Cardiac muscle cell (in vitro differentiated cells and primary cell): ENCODE data around the gene SLC35E2B. TPM values are rescaled to one million over a fixed set of nuclear protein-coding genes. Genes with fewer than 3 reads are reported as not detected.
"Not testable (repeated sequence)": the region's sequence is repeated elsewhere in the genome, so short reads cannot be mapped to it uniquely, and the experiment has no call there.

ENCODE experiments used
- DNase-seq, 2 donors: peaks; one replicate each; pipeline versions ENCODE4 v3.0.0 to v3.0.0-alpha.2; 2010 to 2017; ENCODE audit warnings: low read depth in 1 of 2, low spot score in 1 of 2
- H3K27ac ChIP-seq: fragments of 200-600 bp; sonication (generic); 2 replicates; pipeline ENCODE4 v1.5.1; 2016
- H3K27me3 ChIP-seq: fragments of 200-600 bp; sonication (generic); 2 replicates; pipeline ENCODE4 v1.6.0; 2016; ENCODE audit warnings: control low read depth
- H3K36me3 ChIP-seq: fragments of 200-600 bp; sonication (generic); 2 replicates; pipeline ENCODE4 v1.5.1; 2016; ENCODE audit warnings: control low read depth
- H3K4me1 ChIP-seq: fragments of 200-600 bp; sonication (generic); 2 replicates; pipeline ENCODE4 v1.8.1; 2017; ENCODE audit warnings: low read depth, mild to moderate bottlenecking, mixed run types
- H3K4me3 ChIP-seq: fragments of 200-600 bp; sonication (generic); 2 replicates; pipeline ENCODE4 v1.5.1; 2016; ENCODE audit warnings: mild to moderate bottlenecking
- H3K9me3 ChIP-seq: fragments of 200-600 bp; sonication (generic); 2 replicates; pipeline ENCODE4 v1.5.1; 2017; ENCODE audit warnings: low read depth, mild to moderate bottlenecking, control low read depth
- polyA plus RNA-seq: library from polyadenylated mRNA; unstranded; fragments of >200 nt; fragmentation: Nextera tagmentation; extraction: Ambion mirVana; gene quantifications from 2 replicates; pipeline ENCODE4 v1.2.1, GENCODE V29; 2016
- total RNA-seq: library from RNA; depleted of rRNA; stranded (reverse); fragments of >200 nt; gene quantifications from 2 replicates; pipeline ENCODE4 v1.2.3, GENCODE V29; 2016
- TF ChIP-seq, protein P1 (sequence below): IDR thresholded peaks from 2 replicates; pipeline ENCODE4 v1.5.1; 2012; ENCODE audit warnings: low read depth, mild to moderate bottlenecking, low read length

Gene SLC35E2B
- total and polyA plus RNA-seq, 2 experiments from 2014 or later = 30.7 to 74.6 TPM

DNA sequence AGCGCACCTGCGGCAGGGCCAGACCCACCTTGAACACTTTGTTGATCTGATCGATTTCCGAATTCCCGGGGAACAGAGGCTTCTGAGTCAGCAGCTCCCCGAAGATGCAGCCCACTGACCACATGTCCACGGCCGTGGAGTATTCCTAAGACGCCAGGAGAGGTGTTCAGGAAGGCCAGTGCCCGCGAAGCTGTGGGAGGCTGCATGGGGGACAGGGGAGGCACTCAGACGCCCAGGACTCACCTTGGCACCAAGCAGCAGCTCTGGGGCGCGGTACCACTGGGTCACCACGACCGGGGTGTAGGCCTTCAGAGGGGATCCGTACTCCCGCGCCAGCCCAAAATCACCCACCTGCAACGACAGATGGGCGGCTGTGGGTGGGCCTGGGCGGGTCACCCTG lies 11.2 kb upstream of the SLC35E2B start:
- TF ChIP-seq, protein P1, sequence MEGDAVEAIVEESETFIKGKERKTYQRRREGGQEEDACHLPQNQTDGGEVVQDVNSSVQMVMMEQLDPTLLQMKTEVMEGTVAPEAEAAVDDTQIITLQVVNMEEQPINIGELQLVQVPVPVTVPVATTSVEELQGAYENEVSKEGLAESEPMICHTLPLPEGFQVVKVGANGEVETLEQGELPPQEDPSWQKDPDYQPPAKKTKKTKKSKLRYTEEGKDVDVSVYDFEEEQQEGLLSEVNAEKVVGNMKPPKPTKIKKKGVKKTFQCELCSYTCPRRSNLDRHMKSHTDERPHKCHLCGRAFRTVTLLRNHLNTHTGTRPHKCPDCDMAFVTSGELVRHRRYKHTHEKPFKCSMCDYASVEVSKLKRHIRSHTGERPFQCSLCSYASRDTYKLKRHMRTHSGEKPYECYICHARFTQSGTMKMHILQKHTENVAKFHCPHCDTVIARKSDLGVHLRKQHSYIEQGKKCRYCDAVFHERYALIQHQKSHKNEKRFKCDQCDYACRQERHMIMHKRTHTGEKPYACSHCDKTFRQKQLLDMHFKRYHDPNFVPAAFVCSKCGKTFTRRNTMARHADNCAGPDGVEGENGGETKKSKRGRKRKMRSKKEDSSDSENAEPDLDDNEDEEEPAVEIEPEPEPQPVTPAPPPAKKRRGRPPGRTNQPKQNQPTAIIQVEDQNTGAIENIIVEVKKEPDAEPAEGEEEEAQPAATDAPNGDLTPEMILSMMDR = no peak
- H3K4me3 ChIP-seq = no peak overlapping the region
- H3K9me3 ChIP-seq = no peaks in the 10 kb centered on the region
- H3K27ac ChIP-seq = no peak overlapping the region
- H3K36me3 ChIP-seq = no peaks in the 10 kb centered on the region
- no peaks in the 10 kb centered on the region for H3K4me1 ChIP-seq
- no peaks in the 10 kb centered on the region for H3K27me3 ChIP-seq
- DNase-seq = no peak

- not testable (repeated sequence) for H3K9me3 ChIP-seq, H3K27me3 ChIP-seq, H3K27ac ChIP-seq, H3K4me1 ChIP-seq, DNase-seq, H3K4me3 ChIP-seq, H3K36me3 ChIP-seq
These were observed 9.9 kb upstream of the SLC35E2B start for GRCh38 chr1:1702506-1702905.

- H3K27ac ChIP-seq, H3K27me3 ChIP-seq, H3K9me3 ChIP-seq, H3K36me3 ChIP-seq, DNase-seq, H3K4me3 ChIP-seq, H3K4me1 ChIP-seq: not testable (repeated sequence)
These were observed 8.0 kb upstream of the SLC35E2B start for GRCh38 chr1:1700557-1700956.

GRCh38 chr1:1700067-1700466 lies 7.5 kb upstream of the SLC35E2B start:
- not testable (repeated sequence) for H3K4me1 ChIP-seq, H3K27ac ChIP-seq, DNase-seq, H3K4me3 ChIP-seq, H3K9me3 ChIP-seq, H3K36me3 ChIP-seq, H3K27me3 ChIP-seq

DNA sequence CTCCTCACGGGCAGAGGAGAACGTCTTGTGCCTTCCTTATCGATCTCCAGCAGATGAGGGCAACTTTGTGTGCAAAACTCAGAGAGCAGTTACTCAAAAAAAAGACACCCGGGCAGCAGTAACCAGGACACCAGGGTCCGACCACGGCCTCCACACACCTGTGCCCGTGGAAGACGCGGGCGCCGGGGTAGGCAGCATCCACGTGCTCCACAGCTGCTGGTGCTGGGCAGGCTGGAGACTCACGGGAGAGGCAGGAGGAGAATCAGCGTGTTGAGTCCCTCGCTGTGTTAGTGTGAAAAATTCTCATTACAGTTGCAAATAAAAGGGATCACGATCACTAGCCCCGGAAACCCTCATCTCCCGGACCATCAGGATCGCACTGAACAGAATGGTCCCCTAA lies 6.5 kb upstream of the SLC35E2B start:
- H3K9me3 ChIP-seq, H3K27ac ChIP-seq, H3K36me3 ChIP-seq, H3K4me3 ChIP-seq, H3K27me3 ChIP-seq, H3K4me1 ChIP-seq, DNase-seq: not testable (repeated sequence)

DNA sequence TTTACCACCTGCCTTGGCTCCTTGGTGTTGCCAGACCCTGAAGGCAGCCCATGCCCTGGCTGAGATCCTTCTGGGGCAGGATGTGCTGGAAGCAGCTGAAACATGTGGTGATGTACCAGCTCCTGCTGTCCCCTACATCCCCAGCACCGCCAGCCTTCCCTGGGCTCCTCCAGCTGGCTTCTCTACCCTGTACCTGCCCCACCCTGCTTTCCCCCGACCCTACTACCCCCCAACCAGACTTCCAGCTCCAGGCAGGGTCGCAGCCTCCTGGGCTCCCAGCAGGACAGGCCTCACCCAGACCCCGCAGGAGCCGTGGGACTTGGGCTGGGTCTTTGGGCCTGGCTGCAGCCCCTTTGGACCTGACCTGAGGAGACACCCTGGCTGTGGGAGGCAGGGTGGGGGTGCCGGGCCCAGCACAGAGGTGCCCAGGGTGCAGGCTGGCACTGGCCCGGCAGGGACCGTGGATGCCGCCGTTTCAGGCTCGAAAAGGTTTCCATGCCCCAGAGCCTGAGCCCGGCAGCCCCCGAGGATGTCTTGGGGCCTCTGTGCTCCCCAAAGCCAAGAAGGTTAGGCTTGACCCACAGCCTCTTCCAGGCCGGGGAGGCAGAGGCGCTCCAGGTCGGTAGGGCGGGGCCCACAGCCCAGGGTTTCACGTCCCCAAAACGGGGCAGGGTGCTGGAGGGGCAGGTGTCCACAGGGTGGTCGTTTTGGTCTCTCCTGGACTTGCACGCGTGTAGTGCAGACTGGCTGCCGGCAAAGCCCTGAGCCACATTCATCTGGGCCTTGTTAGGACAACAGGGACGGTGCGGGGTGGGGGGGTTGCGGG lies 5.0 kb upstream of the SLC35E2B start:
- H3K4me3 ChIP-seq, H3K27ac ChIP-seq, H3K36me3 ChIP-seq, H3K27me3 ChIP-seq, DNase-seq, H3K4me1 ChIP-seq, H3K9me3 ChIP-seq: not testable (repeated sequence)

DNA sequence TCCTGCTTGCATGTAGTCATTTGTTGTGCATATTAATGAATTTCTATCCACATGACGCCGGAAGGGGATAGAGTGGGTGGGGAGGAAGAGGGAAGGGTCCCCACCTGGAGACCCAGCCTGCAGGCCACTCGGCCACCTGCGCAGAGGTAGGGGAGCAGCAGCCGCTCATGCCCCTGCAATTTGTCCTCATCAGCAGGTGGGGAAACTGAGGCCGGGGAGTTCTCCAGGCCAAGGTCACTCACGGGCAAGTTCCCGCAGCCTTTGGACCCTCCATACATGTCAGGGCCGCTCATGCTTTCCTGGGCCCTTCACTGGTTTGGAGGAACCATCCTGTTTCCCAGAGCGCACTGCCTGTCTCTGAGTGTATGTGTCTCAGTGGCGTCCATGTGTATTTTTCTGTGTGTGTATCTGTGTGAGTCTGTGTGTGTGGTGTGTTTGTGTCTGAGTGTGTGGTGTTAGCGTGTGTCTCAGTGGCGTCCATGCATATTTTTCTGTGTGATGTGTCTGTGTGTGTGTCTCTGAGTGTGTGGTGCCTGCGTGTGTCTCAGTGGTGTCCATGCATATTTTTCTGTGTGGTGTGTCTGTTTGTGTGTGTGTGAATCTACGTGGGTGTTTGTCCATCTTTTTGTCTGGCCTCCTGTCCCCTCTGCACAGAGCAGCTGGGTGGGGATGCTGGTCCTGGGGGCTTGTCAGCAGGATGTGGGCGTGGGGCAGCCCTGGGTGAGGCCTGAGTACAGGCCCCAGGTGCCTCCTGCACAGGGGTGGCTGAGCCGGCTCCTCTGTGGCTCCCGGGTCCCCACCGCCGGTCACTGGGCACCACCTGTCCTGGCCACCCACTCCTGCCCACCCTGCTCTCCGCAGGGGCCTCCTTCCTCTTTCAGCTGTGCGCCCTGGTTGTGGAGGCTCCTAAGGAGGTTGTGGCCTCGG lies 4.1 kb upstream of the SLC35E2B start:
- not testable (repeated sequence) for H3K9me3 ChIP-seq, DNase-seq, H3K27me3 ChIP-seq, H3K4me1 ChIP-seq, H3K27ac ChIP-seq, H3K36me3 ChIP-seq, H3K4me3 ChIP-seq

DNA sequence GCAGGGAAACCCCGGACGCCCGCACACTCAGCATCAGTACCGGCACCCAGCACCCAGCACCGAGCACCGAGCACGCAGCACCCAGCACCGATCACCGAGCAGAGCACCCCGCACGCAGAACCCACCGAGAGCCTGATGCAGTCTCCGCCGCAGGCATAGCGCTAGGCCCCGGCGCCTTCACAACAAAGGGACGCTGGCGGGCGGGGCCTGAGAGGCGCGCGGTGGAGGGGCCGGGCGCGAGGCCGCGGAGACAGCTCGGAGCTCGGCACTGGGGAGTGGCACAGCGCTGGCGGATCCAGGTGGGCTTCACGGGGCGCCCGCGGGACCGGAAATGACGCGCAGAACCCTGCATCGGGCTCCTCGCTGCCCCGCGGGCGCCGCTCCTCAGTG lies 276 bp downstream of the SLC35E2B start:
- H3K9me3 ChIP-seq, H3K27me3 ChIP-seq: not testable (repeated sequence)
- DNase-seq = peak; percentile 75 to 82

DNA sequence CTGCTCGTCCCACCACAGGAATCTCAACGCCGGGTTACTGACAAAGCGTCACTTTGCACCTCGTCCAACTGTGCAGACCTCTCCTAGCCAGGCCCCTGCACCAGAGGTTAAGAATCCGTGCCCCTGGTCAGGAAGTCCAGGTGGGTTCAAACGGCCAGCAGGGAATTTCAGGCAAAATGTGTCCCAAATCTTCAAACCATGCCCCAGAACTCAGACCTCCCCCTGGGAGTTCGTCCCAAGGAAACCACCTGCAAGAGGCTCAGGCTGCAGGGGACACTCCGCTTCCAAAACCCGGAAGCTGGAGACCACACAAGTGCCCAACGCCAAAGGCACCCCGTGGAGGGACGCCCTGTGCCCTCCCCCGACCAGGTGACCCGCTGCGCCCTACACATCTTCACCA lies 1.2 kb downstream of the SLC35E2B start:
- H3K4me3 ChIP-seq, H3K27me3 ChIP-seq, H3K36me3 ChIP-seq, H3K27ac ChIP-seq, H3K9me3 ChIP-seq, DNase-seq, H3K4me1 ChIP-seq: not testable (repeated sequence)

More for the DNA sequence above, 276 bp downstream of the SLC35E2B start:
- not testable (repeated sequence) for H3K4me1 ChIP-seq, H3K36me3 ChIP-seq
- Histone ChIP-seq H3K27ac (peak overlapping the region; percentile 95), H3K4me3 (peak overlapping the region; percentile 79)

GRCh38 chr1:1689526-1689925 lies 3.1 kb downstream of the SLC35E2B start:
- DNase-seq, H3K36me3 ChIP-seq, H3K27me3 ChIP-seq, H3K4me3 ChIP-seq, H3K27ac ChIP-seq, H3K4me1 ChIP-seq, H3K9me3 ChIP-seq: not testable (repeated sequence)
